Testis (tissue), 2 donors: ENCODE data around the gene MPRIP.

Experiments used
- POLR2A ChIP-seq: fragments of 450-650 bp; IDR thresholded peaks from one replicate; pipeline ENCODE4 v1.6.1; 2017; ENCODE audit warnings: antibody characterized with exemption, mild to moderate bottlenecking, moderate library complexity
- TF ChIP-seq, protein P1 (sequence below), 3 experiments: fragments of 450-650 bp in 2 of 3; fragments of 200-600 bp in 1 of 3; sonication (generic) in 1 of 3; IDR thresholded peaks; one replicate each; pipeline ENCODE4 v1.5.1; 2016 to 2019; ENCODE audit warnings: antibody characterized with exemption in 3 of 3, mild to moderate bottlenecking in 2 of 3, moderate library complexity in 1 of 3

DNA sequence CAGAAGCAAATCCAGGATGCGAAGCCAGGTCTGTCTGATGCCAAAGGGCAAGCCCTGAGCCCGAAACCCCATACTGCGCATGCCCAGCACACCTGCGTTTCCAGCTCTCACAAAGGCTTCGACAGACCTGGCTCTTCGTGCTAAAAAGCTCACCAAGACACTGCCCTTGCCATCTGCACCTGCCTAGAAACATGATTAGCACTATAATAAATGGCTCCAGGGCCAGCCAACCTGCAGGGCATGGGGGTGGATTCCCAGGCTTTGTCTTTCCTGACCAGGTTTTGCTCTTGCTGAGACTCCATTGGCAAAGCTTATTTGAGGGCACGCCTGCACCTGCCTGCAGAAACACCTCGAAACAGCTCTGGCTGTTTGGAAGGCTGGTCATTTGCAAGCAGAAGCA lies 178.3 kb downstream of the MPRIP start:
- TF ChIP-seq, protein P1, sequence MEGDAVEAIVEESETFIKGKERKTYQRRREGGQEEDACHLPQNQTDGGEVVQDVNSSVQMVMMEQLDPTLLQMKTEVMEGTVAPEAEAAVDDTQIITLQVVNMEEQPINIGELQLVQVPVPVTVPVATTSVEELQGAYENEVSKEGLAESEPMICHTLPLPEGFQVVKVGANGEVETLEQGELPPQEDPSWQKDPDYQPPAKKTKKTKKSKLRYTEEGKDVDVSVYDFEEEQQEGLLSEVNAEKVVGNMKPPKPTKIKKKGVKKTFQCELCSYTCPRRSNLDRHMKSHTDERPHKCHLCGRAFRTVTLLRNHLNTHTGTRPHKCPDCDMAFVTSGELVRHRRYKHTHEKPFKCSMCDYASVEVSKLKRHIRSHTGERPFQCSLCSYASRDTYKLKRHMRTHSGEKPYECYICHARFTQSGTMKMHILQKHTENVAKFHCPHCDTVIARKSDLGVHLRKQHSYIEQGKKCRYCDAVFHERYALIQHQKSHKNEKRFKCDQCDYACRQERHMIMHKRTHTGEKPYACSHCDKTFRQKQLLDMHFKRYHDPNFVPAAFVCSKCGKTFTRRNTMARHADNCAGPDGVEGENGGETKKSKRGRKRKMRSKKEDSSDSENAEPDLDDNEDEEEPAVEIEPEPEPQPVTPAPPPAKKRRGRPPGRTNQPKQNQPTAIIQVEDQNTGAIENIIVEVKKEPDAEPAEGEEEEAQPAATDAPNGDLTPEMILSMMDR (IDR thresholded peaks at IDR 0.05) = no peak
- no peak for TF ChIP-seq POLR2A
